GM19455 (cell line): ENCODE results near the gene SSU72.

Experiments
- ATAC-seq: cut with Tn5 transposase; IDR thresholded peaks from one replicate; pipeline ENCODE4 v1.9.1; 2021; ENCODE audit not compliant: unreplicated experiment

The SSU72 gene

DNA sequence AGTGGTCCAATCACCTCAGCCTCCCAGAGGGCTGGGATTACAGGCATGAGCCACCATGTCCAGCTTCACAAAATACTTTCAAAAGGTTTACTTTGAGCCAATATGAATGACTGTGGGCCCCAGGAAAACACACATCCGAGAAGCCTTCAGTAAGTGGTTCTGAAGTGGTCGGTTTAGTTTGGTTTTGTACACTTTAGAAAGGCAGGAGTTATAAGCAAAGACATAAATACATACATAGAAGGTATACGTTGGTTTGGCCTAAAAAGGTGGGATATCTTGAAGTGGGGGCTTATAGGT, 37.4 kb upstream of the SSU72 start:
- no peak for ATAC-seq

DNA sequence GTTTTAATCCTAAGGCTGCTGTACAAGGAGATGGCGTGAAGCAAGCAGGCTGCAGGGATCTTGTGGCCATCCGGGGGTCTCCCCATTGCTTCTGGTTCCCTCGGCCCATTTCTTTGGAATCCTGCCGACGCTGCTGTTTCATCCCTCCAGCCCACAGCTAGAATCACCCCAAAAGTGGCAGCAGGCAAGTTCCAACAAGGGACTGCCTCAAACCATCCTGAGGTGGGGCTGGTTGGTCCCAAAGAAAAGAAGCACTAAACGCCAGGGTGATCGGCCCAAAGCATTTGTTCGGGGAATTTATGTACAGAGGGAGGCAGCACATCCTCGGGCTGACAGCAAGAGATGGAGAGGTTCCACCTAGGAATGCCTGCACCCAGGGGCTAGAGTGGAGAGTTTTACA, 36.1 kb upstream of the SSU72 start:
- no peak for ATAC-seq

DNA sequence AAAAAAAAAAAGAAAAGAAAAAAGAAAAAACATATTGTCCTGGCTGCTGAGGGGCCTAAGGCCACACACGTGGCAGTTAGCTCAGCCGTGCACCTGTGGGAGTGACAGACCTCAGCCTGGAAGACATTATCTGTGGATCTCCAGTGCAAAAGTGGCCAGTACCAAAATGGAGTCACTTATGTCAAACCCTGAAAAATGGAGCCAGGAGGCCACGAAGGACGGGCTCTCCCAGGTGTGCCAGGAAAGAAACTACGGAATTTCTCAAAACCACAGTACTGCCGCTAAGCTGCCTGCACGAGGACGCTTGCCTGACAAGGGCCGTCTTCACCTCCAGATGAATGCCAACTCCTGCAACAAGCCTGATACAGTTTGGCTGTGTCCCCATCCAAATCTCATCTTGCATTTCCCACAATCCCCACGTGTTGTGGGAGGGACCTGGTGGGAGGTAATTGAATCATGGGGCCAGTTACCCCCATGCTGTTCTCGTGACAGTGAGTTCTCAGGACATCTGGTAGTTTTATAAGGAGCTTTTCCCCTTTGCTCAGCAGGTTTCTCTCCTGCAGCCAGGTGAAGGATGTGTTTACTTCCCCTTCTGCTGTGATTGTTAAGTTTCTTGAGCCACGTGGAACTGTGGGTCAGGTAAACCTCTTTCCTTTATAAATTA, 35.3 kb upstream of the SSU72 start:
- no peak for ATAC-seq

DNA sequence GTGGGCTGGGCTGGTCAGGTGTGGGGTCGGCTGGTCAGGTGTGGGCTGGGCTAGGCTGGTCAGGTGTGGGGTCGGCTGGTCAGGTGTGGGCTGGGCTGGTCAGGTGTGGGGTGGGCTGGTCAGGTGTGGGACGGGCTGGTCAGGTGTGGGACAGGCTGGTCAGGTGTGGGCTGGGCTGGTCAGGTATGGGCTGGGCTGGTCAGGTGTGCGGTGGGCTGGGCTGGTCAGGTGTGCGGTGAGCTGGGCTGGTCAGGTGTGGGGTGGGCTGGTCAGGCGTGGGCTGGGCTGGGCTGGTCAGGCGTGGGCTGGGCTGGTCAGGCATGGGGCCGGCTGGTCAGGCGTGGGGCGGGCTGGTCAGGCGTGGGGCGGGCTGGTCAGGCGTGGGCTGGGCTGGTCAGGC, 31.6 kb upstream of the SSU72 start:
- ATAC-seq = no peak

DNA sequence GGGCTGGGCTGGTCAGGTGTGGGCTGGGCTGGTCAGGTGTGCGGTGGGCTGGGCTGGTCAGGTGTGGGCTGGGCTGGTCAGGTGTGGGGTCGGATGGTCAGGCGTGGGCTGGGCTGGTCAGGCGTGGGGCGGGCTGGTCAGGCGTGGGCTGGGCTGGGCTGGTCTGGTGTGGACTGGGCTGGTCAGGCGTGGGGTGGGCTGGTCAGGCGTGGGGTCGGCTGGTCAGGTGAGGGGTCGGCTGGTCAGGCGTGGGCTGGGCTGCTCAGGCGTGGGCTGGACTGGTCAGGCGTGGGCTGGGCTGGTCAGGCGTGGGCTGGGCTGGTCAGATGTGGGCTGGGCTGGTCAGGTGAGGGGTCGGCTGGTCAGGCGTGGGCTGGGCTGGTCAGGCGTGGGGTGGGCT, 31.1 kb upstream of the SSU72 start:
- ATAC-seq = no peak

DNA sequence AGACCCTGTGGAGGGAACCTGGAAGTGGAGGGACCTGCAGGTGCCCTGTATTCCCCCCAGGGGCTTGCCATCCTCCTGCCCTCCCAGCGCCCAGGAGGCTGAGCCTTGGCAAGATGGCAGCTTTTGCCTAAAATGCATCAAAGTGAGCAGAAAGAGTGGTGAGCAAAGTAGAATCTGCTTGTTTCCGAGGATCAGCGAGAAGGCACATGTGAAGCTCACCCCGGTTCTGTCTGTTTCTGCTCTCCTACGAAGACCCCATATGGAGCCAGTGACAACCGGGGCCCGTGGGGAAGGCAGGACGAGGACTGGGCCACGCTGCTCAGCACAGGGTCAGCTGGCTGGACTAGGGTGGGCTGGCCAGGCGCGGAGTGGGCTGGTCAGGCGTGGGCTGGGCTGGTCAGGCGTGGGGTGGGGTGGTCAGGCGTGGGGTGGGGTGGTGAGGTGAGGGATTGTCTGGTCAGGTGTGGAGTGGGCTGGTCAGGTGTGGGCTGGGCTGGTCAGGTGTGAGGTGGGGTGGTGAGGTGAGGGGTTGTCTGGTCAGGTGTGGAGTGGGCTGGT, 30.4 kb upstream of the SSU72 start:
- ATAC-seq = no peak

DNA sequence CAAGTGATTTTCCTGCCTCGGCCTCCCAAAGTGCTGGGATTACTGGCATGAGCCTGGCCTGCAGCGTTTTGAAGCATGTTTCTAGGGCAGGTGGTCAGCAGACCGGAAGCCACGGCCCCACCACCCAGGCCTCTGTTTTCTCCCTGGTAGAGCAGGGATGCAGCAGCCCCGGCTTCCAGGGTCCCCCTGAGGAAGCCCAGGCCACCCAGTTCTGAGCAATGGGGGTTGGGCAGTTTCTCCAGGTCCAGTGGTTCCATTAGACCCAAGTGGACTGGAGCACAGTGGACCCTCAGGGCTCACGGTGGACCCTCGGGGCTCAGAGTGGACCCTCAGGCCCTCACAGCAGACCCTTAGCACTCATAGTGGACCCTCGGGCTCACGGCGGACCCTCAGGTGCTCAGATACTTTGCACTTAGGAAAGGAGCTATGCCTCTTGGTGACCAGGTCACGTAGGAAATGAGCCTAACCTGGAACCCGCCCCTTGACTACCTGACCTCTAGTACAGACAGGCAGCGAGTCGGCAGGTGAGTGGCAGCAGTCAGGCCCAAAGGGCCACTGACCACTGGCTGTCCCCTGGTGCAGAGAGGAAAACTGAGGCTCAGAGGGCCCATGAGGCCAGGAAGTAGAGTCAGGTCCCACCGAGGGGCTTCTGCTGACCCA, 29.8 kb upstream of the SSU72 start:
- no peak for ATAC-seq

DNA sequence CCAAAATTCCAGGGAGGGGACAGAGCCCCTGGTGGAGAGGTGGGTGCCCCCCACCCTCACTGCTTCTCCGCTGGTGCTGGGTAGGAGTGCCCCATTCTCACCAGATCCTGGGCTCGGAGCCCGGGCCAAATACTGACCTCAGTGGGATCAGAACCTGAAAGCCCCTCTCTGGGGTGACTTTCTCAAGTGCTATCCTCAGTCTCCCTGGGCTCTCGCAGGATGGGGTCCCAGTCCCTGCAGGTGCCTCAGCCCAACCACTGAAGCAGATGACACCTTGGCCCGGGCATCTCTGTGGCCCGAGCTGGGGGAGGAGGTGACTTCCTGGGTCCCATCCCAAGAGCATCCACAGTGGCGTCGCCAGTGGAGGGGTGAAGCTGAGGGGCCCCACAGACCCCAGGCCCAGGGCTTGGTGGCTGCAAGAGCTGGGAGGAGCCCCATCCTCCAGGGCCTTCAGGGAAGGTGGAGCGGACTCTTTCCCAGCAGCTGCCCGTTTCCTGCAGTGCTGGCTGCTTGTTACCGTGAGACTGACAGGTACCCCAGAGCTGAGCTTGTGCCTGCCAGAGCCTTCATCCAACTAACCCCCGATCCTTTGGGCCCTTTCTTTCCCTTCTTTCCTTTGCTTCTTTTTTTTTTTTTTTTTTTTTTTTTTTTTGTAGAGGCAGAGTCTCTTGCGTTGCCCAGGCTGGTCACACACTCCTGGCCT, 29.2 kb upstream of the SSU72 start:
- ATAC-seq = no peak

DNA sequence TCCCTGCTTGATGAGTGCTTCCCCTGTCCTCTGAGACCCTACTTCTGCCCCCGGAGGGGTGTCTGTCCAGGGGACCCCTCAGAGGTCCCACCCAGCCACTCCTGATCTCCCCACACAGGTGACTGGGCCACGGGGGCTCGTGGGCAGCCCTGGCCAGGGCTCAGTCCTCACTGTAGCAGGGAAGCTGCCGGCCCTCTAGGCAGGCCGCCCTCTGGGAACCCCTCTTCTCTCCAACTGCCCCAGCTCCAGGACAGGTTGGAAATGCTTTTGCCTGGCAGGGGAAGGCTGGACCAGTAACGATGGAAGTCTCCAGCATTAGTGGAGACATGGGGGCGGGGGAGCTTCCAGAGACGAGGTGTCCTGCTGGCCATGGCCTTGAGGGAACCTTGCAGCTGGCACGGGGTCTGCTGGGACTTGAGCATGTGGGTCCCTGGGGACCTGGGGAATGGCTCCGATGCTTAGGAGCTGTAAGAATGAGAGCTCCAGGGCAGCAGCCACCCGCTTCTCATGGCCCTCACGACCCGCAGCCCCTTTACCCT, 28.4 kb upstream of the SSU72 start:
- no peak for ATAC-seq

DNA sequence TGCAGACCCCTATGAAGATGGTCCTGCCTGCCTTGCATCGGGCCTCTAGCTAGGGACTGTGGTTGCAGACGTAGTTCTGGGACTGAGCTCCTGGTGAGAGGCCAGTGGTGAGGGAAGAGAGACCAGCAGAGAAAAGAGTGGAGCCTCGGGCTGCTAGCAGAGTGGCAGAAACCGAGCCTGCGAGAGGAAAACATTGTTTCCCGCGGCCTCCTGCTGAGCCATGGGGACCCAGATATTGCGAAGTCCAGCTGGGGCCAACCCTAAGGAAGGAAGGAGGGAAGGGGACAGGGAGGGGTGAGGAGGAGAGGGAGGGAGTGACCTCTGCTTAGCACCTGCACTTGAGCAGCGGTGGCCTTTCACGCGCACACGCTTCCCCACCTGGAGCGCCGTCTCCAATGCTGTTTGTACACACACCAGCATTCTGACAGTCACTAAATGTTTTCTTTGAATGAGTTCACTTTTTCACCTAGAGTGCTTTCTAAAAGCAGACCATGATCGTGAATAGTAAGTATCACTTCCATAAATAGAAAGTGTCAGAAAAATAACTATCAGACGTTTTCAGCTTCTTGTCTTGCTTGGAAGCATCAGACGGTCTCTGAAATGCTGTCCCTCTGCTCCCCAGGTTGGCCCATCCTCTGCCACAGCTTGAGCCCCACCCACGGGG, 27.8 kb upstream of the SSU72 start:
- ATAC-seq = no peak

DNA sequence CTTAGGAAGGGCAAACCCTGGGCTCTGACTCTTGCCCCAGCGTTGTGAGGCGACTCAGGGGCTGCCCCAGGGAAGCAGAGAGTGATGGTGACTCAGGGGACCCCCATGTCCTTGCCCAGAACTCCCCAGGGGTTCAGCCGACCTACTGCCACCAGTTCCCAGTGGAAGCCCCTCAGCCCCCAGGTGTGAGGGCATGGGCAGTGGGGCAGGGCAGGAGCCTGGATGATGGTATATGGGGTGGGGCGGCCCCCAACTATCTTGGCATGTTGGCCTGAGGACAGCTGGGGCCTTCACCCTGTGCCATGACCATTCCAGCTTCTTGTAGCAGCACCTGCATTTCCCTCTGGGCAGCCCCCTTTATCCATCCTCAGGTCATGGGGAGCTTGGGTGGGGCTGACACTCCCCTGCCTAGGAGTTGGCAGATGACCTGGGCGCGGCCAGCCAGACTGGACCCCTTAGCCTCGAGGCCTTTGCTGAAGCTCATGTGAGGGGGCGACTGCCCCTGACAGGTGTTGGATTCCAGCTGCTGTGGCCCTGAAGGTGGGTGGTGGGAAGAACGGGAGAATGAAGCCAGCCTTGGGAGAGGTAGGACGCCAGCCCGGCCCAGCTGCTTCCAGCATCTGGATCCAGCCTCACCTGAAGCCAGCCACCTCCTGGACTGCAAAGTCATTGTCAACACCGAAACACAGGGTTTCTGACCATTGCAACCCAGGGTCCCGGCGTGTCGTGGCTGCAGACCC, 27.1 kb upstream of the SSU72 start:
- no peak for ATAC-seq

DNA sequence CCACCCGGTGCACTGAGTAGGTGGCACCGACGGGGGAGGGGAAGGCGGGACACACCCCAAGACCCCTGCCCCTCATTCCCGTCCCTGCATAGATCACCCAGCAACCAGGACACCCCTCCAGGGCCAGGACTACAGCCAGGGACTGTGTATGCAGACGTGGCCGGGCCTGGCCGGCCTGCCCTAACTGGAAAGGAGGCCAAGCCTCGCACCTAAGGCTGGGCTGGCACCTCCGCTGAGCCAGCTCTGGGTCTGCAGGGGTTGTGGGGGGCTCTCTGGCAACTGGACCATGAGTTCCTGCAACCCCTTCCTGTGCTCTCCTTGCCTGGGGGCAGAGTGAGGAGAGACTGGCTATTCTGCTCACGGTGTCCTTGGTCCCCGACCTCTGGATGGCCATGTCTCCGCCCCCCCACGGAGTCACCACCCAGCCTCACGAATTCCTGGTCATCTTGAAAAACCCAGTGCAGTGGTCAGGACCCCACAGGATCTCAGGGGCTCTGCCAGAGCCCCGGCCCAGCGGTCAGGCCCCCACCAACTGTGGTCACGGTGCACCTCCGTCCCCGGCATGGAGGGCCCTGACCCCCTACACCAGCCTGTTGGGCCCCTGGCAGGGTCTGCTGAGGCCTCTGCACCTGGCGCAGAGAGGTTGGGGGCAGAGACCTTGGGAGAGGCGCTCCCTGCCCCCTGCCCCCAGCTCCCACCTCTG, 26.3 kb upstream of the SSU72 start:
- no peak for ATAC-seq

DNA sequence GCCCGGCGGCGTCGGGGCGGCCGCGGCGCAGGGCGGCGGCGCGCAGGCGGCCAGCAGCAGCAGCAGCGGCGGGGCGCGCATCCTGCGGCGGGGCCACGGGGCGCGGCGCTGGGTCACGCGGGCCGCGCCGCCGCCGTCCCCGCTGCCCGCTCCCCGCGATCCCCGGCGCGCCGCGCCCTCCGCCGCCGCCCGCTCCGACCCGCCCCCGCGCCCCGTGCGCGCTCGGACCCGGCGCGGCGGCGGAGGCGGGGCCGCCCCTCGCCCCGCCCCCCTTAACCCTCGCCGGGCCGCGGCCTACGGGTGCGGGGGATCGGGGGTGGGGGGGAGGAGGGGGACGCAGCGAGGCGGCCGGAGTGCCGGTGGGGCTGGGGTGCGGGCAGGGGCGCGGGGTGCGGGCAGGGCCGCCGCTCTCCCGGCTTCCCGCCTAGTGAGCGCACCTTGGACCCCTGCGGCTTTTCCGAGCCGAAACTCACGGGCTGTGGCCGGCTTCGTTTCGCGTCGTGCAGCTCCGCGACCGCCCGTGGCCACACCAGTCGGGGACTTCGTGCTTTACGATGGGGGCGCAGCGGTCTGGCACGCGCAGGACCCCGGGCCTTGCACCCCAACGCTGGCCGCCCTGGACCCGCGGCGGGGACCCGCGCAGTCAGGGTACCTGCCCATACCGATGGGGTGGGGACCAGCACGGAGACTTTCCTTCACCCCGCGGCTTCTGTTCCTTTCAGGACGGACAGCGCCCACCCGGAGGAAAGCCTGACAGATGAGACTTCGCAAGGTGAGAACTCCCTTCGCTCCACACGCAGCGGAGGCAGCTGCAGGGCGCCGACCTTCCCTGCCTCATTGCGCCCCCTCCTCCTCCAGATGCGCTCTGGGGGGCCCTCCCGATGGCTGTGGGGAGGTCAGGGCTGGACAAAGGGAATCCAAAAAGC, 25.5 kb upstream of the SSU72 start, which contains the start of gene FNDC10:
Gene FNDC10 (minus strand): TSS at position 201 of the 926 bp plus-strand sequence. CDS start 120 bp downstream, at position 81.
- no peak for ATAC-seq

DNA sequence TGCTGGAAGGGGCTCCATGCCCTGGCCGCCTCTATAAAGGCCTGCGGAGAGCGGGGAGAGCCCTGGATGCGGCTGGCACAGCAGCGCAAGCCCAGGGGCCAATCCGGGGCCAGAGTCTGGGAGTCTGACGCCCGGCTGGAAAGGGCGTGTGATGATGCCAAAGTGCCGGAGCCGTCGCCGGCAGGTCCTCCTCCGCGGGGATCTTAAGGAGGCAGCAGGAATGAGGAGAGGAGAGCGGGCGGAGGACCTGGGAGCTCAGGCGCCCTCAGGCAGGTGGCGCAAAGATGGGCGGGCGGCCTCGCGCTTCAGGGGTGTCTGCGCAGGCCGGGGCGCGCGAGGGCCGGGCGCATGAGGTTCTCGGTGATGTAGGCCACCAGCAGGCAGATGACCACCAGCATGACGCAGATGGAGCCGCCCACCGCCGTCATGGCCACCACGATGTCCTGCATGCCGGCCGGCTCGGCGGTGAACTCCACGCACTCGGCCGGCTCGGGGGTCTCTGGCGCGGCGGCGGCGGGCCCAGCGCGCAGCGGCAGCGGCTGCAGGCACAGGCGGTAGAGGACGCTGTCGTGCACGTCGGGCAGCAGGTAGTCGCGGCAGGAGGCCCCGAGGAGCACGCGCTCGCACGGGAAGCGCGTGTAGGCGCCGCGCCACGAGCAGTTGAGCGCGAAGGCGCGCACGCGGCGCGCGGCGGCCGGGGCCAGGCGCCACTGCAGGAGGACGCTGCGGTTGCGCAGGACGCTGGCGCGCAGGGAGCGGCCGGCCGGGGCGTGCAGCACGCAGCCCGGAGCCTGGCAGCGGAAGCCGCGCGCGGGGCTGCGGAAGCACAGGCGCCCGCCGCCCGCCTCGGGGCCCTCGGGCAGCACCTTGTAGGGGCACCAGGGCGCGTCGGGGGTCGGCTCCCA, 24.6 kb upstream of the SSU72 start:
- ATAC-seq = no peak

DNA sequence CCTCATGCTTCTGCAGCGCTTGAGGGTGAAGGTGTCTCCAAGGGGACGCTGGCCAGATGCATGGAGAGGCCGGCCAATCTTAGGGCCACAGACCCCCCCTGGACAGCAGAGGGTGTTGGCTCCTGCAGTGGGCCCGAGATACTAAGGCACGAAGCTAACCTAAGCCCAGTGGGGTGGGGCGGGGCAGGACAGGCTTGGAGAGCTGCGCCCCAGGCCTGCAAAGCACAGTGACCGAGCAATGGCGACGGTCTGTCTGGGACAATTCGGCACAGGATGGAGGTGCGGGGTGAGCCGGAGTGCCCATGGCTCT, 24.0 kb upstream of the SSU72 start:
- no peak for ATAC-seq

DNA sequence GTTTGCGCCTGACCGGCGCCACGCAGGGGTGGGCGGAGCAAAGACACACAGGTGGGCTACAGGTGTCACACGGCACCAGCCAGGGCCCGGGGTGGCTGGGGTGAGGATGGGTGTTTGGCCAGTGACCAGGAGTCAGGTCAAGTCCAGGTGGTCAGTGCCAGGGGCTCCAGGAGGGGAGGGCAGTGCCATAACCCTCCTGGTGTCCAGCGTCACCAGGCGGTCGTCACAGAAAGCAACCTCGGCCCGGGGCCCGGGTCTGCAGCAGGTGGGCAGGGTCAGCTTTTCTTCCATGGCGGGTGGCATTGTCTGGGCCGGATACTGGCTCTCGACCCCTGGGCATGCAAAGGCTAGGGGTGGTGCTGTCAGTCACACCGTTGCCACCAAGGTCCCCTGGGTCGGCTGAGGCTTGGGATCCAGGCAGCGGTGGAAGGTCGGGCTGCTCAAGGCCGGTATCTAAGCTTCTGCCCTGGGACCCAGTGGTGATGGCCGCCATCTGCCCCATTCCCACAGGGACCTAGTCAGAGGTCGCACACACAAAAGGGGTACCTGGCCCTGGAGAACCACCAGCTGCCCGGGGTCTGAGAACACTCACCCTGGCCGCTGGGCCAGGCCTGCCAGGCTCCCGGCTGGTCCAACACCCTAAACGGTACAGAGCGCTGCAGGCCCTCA, 23.5 kb upstream of the SSU72 start:
- no peak for ATAC-seq

DNA sequence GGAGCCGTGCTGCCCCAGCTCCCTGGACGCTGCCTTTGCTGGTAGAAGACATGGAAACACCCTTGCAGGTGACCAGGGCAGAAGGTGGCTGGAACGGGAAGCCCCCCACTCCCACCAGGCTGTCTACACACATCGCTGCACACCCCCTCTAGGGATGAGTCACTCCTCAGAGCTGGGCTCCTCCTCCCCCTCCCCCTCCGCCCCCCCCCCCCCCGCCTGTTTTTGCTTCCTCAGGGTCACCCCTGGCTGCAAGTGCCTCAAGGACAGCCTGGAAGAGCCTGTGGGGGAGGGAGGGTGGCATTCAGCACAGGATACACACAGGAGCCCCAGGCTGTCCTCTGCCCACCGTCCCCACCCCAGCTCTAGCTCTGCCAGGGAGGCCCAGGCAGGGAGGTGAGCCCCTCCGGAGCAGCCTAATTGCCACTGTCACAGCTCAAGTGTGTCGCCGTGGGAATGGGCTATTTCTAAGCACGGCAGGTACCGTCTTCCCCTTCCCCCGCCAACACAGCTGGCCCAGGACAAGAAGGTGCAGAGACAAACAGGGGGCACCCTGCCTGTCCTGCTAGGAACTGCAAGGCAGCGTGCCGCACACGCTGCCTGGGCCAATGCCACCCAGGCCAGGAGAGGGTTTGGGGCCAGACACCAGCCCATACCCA, 22.7 kb upstream of the SSU72 start:
- no peak for ATAC-seq
